ENCODE data around the gene RASAL3. TPM values are rescaled to one million over a fixed set of nuclear protein-coding genes. Genes with fewer than 3 reads are reported as not detected.

RASAL3 gene
- total and polyA plus RNA-seq, 2 donors (not counting 1 experiment from before 2014, with no cell fraction given): not detected

DNA sequence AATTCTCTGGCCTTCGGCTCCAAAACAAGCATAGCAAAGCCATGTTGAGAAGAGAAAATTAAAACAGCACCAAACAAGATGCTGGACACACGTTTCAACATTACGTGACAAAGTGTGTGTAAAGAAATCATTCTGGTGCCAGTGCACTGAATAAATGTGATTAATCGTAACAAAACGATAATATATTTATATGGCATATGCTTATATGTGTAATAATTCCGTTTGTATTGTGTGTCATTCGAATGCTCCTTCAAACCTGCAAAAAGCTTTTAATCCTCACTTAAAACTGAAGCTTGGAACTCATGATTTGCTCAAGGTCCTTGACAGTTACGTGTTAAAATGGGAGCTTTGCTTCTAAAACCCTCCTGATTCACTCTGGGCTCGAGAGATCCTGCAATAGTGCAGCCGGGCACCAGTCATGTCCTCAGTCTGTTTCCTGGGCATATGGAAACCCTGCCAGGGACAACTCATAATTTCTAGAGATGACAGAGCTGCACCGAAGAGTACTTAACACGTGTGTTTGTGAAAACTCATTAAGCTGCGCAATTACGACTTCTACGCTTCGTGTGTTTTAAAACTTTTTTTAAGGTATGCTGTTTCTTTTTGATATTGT is 44.8 kb downstream of the RASAL3 start:
- Histone ChIP-seq H3K9me3 (ENCODE audit: control insufficient read depth, insufficient read depth, low read depth, low read length) (no peaks in the 10 kb centered on the region), H3K4me2 (ENCODE audit: extremely low read depth, insufficient read depth, low read length) (peak overlapping the region; percentile 96), H4K20me1 (ENCODE audit: control insufficient read depth, extremely low read depth, insufficient read depth, low read length) (no peaks in the 10 kb centered on the region), H3K27me3 (ENCODE audit: control insufficient read depth, insufficient read depth, low read length) (no peaks in the 10 kb centered on the region), H2AFZ (ENCODE audit: low read length) (peak overlapping the region; percentile 24), H3K79me2 (ENCODE audit: control insufficient read depth, insufficient read depth, low read length) (peaks cover 40% of the 10 kb centered on the region), H3K27ac (ENCODE audit: insufficient read depth, low read length) (peak overlapping the region; percentile 40), H3K4me3 (replicated peaks in 1 of 4; ENCODE audit: control extremely low read depth in 1 of 4, insufficient read depth in 1 of 4, low read depth in 3 of 4, low read length in 4 of 4) (peak overlapping the region; percentile 32 to 70 (median 57)), H3K4me1 (ENCODE audit: control insufficient read depth, extremely low read depth, insufficient read depth, low read length) (peaks cover 5% of the 10 kb centered on the region), H3K9ac (ENCODE audit: insufficient read depth, low read length) (no peak overlapping the region), H3K36me3 (ENCODE audit: control insufficient read depth, insufficient read depth, low read length) (peaks cover 17% of the 10 kb centered on the region)
- TF ChIP-seq, protein P1, sequence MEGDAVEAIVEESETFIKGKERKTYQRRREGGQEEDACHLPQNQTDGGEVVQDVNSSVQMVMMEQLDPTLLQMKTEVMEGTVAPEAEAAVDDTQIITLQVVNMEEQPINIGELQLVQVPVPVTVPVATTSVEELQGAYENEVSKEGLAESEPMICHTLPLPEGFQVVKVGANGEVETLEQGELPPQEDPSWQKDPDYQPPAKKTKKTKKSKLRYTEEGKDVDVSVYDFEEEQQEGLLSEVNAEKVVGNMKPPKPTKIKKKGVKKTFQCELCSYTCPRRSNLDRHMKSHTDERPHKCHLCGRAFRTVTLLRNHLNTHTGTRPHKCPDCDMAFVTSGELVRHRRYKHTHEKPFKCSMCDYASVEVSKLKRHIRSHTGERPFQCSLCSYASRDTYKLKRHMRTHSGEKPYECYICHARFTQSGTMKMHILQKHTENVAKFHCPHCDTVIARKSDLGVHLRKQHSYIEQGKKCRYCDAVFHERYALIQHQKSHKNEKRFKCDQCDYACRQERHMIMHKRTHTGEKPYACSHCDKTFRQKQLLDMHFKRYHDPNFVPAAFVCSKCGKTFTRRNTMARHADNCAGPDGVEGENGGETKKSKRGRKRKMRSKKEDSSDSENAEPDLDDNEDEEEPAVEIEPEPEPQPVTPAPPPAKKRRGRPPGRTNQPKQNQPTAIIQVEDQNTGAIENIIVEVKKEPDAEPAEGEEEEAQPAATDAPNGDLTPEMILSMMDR (conservative IDR thresholded peaks at IDR 0.05 in 1 of 2, IDR thresholded peaks at IDR 0.05 in 1 of 2; ENCODE audit: low read depth in 1 of 2, low read length in 2 of 2): no peak
- TF ChIP-seq EZH2 (IDR thresholded peaks at IDR 0.05; ENCODE audit: low read length, missing control alignments): no peak
- DNase-seq (ENCODE audit: low read depth in 2 of 2): no peak

DNA sequence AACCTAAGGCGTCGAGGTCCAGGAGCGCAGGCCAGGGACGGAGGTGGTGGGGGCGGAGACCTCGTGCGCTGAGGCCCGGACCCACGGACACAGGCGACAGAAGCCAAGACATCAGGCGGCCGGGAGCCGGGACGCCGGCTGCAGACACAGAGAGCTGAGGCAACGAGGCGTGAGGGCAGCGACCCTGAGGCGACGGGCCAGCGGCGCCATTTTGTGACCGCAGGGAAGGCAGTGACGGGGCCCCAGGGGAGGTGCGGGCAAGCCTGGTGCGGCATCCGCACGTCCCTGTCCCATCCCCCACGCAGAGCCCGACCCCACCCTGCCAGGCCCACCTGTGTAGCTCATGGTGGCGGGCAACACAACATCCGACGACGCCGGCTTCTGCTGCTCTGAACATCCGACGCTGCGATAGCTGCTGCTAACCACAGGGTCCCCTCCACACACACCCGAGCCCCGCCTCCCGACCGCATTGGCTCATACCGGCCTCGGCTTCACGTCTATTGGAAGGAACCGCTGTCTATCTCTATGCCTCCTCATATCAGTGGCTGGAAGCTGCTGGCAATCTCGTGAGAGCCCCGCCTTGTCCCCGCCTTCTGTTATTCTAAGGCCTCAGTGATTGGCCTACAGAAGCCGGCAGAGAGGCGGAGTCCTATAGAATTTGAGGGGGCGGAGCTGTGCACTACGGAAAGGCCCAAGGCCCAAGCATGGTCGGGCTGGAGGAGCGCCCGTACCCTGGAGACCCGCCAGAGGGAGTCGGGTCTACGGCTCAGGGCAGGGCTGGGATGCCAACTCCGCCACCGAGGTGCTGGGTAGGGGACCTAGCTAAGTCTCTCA is 45.5 kb downstream of the RASAL3 start, which contains the start of gene AKAP8L:
TSS of gene AKAP8L (minus strand) at position 410 of the 834 bp plus-strand sequence. CDS start at position 345, 65 bp downstream.
- no peak for TF ChIP-seq EZH2 (IDR thresholded peaks at IDR 0.05; ENCODE audit: low read length, missing control alignments)
- TF ChIP-seq, protein P1 (conservative IDR thresholded peaks at IDR 0.05 in 1 of 2, IDR thresholded peaks at IDR 0.05 in 1 of 2; ENCODE audit: low read depth in 1 of 2, low read length in 2 of 2): peak; percentile 45 to 62
- Histone ChIP-seq H3K27me3 (ENCODE audit: control insufficient read depth, insufficient read depth, low read length) (no peaks in the 10 kb centered on the region), H3K4me1 (ENCODE audit: control insufficient read depth, extremely low read depth, insufficient read depth, low read length) (peaks cover 5% of the 10 kb centered on the region), H2AFZ (ENCODE audit: low read length) (peak within 1 kb of the TSS; percentile 61), H3K27ac (ENCODE audit: insufficient read depth, low read length) (peak within 1 kb of the TSS; percentile 92), H3K9ac (ENCODE audit: insufficient read depth, low read length) (peak within 1 kb of the TSS; percentile 89), H3K79me2 (ENCODE audit: control insufficient read depth, insufficient read depth, low read length) (peaks cover 46% of the 10 kb centered on the region), H3K36me3 (ENCODE audit: control insufficient read depth, insufficient read depth, low read length) (peaks cover 16% of the 10 kb centered on the region), H3K4me3 (replicated peaks in 1 of 4; ENCODE audit: control extremely low read depth in 1 of 4, insufficient read depth in 1 of 4, low read depth in 3 of 4, low read length in 4 of 4) (peak within 1 kb of the TSS; percentile 87 to 96 (median 93)), H3K9me3 (ENCODE audit: control insufficient read depth, insufficient read depth, low read depth, low read length) (no peaks in the 10 kb centered on the region), H4K20me1 (ENCODE audit: control insufficient read depth, extremely low read depth, insufficient read depth, low read length) (no peaks in the 10 kb centered on the region), H3K4me2 (ENCODE audit: extremely low read depth, insufficient read depth, low read length) (peak within 1 kb of the TSS; percentile 98)
- DNase-seq (ENCODE audit: low read depth in 2 of 2): peak; percentile 100

DNA sequence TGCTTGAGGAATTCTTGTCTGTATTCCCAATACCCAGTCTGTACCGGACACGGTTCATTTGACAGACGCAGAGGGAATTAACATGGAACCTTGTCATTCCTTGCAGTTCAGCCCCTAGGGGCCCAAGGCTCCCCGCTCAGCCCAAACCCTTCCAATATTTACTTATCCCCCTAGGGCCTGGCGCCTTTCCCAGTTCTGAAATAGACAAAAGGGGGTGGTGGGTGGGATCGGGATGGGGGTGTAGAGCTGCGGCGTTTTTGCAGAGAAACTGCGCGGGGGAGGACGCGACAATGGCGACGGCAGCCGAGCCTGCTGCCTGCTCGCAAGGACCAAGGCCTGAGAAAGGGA is 46.1 kb downstream of the RASAL3 start:
- Histone ChIP-seq H3K4me1 (ENCODE audit: control insufficient read depth, extremely low read depth, insufficient read depth, low read length) (peaks cover 9% of the 10 kb centered on the region), H3K27me3 (ENCODE audit: control insufficient read depth, insufficient read depth, low read length) (no peaks in the 10 kb centered on the region), H3K9ac (ENCODE audit: insufficient read depth, low read length) (peak overlapping the region; percentile 89), H3K36me3 (ENCODE audit: control insufficient read depth, insufficient read depth, low read length) (peaks cover 10% of the 10 kb centered on the region), H3K79me2 (ENCODE audit: control insufficient read depth, insufficient read depth, low read length) (peaks cover 52% of the 10 kb centered on the region), H2AFZ (ENCODE audit: low read length) (peak overlapping the region; percentile 61), H3K9me3 (ENCODE audit: control insufficient read depth, insufficient read depth, low read depth, low read length) (no peaks in the 10 kb centered on the region), H3K4me3 (replicated peaks in 1 of 4; ENCODE audit: control extremely low read depth in 1 of 4, insufficient read depth in 1 of 4, low read depth in 3 of 4, low read length in 4 of 4) (peak overlapping the region; percentile 87 to 96 (median 93)), H3K4me2 (ENCODE audit: extremely low read depth, insufficient read depth, low read length) (peak overlapping the region; percentile 98), H3K27ac (ENCODE audit: insufficient read depth, low read length) (peak overlapping the region; percentile 92), H4K20me1 (ENCODE audit: control insufficient read depth, extremely low read depth, insufficient read depth, low read length) (peaks cover under 1% of the 10 kb centered on the region)
- TF ChIP-seq, protein P1 (conservative IDR thresholded peaks at IDR 0.05 in 1 of 2, IDR thresholded peaks at IDR 0.05 in 1 of 2; ENCODE audit: low read depth in 1 of 2, low read length in 2 of 2): no peak
- TF ChIP-seq EZH2 (IDR thresholded peaks at IDR 0.05; ENCODE audit: low read length, missing control alignments): no peak
- DNase-seq (ENCODE audit: low read depth in 2 of 2): peak; percentile 36

Measured in fibroblast of lung (primary cell).